CD8-positive, alpha-beta memory T cell (primary cell): Measurements from ENCODE around the gene ACTR3. TPM values are rescaled to one million over a fixed set of nuclear protein-coding genes. Genes with fewer than 3 reads are reported as not detected.
"Not testable (repeated sequence)": the region's sequence is repeated elsewhere in the genome, so short reads cannot be mapped to it uniquely, and the experiment has no call there.

Source experiments
- CTCF ChIA-PET: fragments of 350-600 bp; sonication (Branson Sonifier 250); formaldehyde crosslinking; loops from one replicate; lab custom pipeline; 2021; ENCODE audit warnings: antibody characterized with exemption; lab: Charles Lee
- POLR2A ChIA-PET: fragments of 350-600 bp; sonication (Branson Sonifier 250); formaldehyde crosslinking; loops from one replicate; lab custom pipeline; 2021; ENCODE audit warnings: antibody characterized with exemption; lab: Charles Lee
- DNase-seq, 5 donors: peaks; one replicate each; pipeline versions ENCODE4 v3.0.0 to v3.0.0-alpha.2; 2020 to 2022; ENCODE audit warnings: mixed read lengths in 1 of 5
- H3K27ac ChIP-seq: one replicate; pipeline ENCODE4 v1.7.0; 2013; ENCODE audit warnings: low read depth, mild to moderate bottlenecking, low read length, moderate library complexity
- H3K27me3 ChIP-seq: 2 replicates; pipeline ENCODE4 v1.7.0; 2013; ENCODE audit warnings: low read length, mild to moderate bottlenecking; ENCODE audit not compliant: insufficient read depth, poor library complexity, severe bottlenecking
- H3K36me3 ChIP-seq: 2 replicates; pipeline ENCODE4 v1.7.0; 2013; ENCODE audit warnings: mild to moderate bottlenecking, low read length, moderate library complexity; ENCODE audit not compliant: insufficient read depth
- H3K4me1 ChIP-seq: 2 replicates; pipeline ENCODE4 v1.7.0; 2013; ENCODE audit warnings: mild to moderate bottlenecking, low read length, moderate library complexity; ENCODE audit not compliant: insufficient read depth
- H3K4me3 ChIP-seq: 2 replicates; pipeline ENCODE4 v1.7.0; 2013; ENCODE audit warnings: mild to moderate bottlenecking, low read length
- H3K9me3 ChIP-seq: 2 replicates; pipeline ENCODE4 v1.7.0; 2013; ENCODE audit warnings: mild to moderate bottlenecking, low read length
- H3K27ac Mint-ChIP-seq, 8 donors: one replicate each; pipeline ENCODE4 v1.8.0; 2020 to 2021; ENCODE audit warnings: mixed read lengths in 8 of 8, mild to moderate bottlenecking in 6 of 8, inconsistent platforms in 3 of 8, moderate library complexity in 3 of 8
- H3K27me3 Mint-ChIP-seq, 2 donors: one replicate each; pipeline ENCODE4 v1.8.0; 2020 to 2021; ENCODE audit warnings: mixed read lengths in 2 of 2, mild to moderate bottlenecking in 1 of 2, moderate library complexity in 1 of 2
- H3K36me3 Mint-ChIP-seq, 3 donors: one replicate each; pipeline ENCODE4 v1.8.0; 2020 to 2021; ENCODE audit warnings: mixed read lengths in 3 of 3, inconsistent platforms in 1 of 3, mild to moderate bottlenecking in 1 of 3
- H3K4me1 Mint-ChIP-seq, 3 donors: one replicate each; pipeline ENCODE4 v1.8.0; 2020 to 2021; ENCODE audit warnings: mixed read lengths in 3 of 3, inconsistent platforms in 1 of 3, mild to moderate bottlenecking in 1 of 3
- H3K4me3 Mint-ChIP-seq, 7 donors: one replicate each; pipeline ENCODE4 v1.8.0; 2020 to 2021; ENCODE audit warnings: mixed read lengths in 7 of 7, mild to moderate bottlenecking in 6 of 7, moderate library complexity in 4 of 7, inconsistent platforms in 2 of 7
- H3K9me3 Mint-ChIP-seq, 5 donors: one replicate each; pipeline ENCODE4 v1.8.0; 2020 to 2022; ENCODE audit warnings: mixed read lengths in 5 of 5, mild to moderate bottlenecking in 3 of 5, moderate library complexity in 2 of 5, inconsistent platforms in 1 of 5
- polyA plus RNA-seq: library from polyadenylated mRNA; unstranded; fragments of 300-500 nt; fragmentation: Illumina TruSeq; gene quantifications from one replicate; pipeline ENCODE4 v1.2.3, GENCODE V29; 2021
- total RNA-seq, 2 experiments: library from RNA; stranded (reverse); gene quantifications; one replicate each; pipeline ENCODE4 v1.2.3, GENCODE V29; 2021

ACTR3 gene
- total RNA-seq (100 to 1,000 TPM; 512 to 532 TPM), polyA plus RNA-seq (478 TPM)

DNA sequence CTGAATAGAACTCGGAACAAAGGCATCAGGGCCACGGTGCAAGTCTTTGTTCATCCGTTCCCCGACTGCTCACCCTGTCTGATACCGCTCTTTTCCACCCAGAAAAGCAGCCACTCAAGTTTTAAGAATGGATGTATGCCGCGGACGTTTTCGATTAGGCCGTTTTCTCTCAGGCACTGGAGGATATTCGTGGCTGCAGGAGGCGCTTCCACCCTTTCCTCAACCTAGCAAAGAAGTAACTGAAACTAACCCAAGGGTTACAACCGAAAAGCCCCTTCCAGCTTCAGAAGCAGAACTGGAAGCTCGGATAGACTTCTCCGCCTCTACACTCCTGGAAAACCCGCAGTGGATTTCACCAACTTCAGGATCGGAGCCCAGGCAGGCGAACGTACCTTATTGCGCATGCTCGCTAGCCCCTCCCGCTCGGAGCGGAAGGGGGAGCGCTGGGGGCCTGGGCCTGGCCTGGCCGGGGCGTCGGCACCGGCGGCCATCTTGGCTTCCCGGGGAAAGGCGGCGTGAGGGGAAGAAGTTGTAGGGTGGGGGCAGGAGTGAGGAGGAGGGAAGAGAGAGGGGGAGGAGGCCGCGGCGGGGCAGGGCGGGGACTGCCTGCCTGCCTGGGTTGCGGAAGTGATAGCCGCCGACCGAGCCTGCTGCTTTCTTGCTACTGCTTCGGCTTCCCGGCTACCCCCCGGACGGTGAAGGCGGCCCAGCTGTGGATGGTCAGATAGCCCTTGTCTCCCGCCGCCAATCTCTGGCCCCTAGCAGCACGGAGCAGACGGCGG is at the start of gene ACTR3:
TSS of gene ACTR3 (plus strand) at position 619 of the 782 bp plus-strand sequence. CDS start 191 bp downstream, outside the sequence.
- Histone ChIP-seq H3K27ac (peak within 1 kb of the TSS; percentile 89), H3K27me3 (no peaks in the 10 kb centered on the region), H3K9me3 (no peaks in the 10 kb centered on the region), H3K36me3 (no peaks in the 10 kb centered on the region), H3K4me3 (peak within 1 kb of the TSS; percentile 90), H3K4me1 (peaks cover 64% of the 10 kb centered on the region)
- POLR2A ChIA-PET = interaction anchor here (0.6 to 1.6 kb wide), 3 partner anchors 18 to 133 kb away, joined by 4 to 6 read pairs (median 4); partner anchors contain the start of gene SLC35F5
- CTCF ChIA-PET = interaction anchor here (0.7 to 1.3 kb wide), 3 partner anchors 13 to 120 kb away, joined by 3 to 4 read pairs (median 3); no protein-coding TSS in a partner anchor
- Mint-ChIP-seq H3K36me3 (peaks cover 0 to 29% (median 11%) of the 10 kb centered on the region in 3 donors), H3K9me3 (no peaks in the 10 kb centered on the region), H3K4me3 (peak within 1 kb of the TSS; percentile 91 to 100 (median 98)), H3K27ac (peak within 1 kb of the TSS; percentile 94 to 100 (median 98)), H3K27me3 (no peaks in the 10 kb centered on the region), H3K4me1 (peaks cover 73 to 85% (median 83%) of the 10 kb centered on the region in 3 donors)
- peak; percentile 97 to 99 (median 99) for DNase-seq

GRCh38 chr2:113840518-113840917 is 49.4 kb upstream of the ACTR3 start:
- H3K4me1 ChIP-seq = no peaks in the 10 kb centered on the region
- H3K27me3 ChIP-seq = no peaks in the 10 kb centered on the region
- POLR2A ChIA-PET = no interaction called here
- no peaks in the 10 kb centered on the region for H3K9me3 ChIP-seq
- Mint-ChIP-seq H3K27ac (no peak overlapping the region), H3K4me1 (no peaks in the 10 kb centered on the region), H3K9me3 (peaks cover 0 to 2% (median 0%) of the 10 kb centered on the region in 5 donors), H3K36me3 (peaks cover 15 to 19% (median 16%) of the 10 kb centered on the region in 3 donors), H3K27me3 (no peaks in the 10 kb centered on the region), H3K4me3 (no peak overlapping the region)
- no peak overlapping the region for H3K27ac ChIP-seq
- no peaks in the 10 kb centered on the region for H3K36me3 ChIP-seq
- no peak for DNase-seq
- CTCF ChIA-PET = no interaction called here
- no peak overlapping the region for H3K4me3 ChIP-seq

DNA sequence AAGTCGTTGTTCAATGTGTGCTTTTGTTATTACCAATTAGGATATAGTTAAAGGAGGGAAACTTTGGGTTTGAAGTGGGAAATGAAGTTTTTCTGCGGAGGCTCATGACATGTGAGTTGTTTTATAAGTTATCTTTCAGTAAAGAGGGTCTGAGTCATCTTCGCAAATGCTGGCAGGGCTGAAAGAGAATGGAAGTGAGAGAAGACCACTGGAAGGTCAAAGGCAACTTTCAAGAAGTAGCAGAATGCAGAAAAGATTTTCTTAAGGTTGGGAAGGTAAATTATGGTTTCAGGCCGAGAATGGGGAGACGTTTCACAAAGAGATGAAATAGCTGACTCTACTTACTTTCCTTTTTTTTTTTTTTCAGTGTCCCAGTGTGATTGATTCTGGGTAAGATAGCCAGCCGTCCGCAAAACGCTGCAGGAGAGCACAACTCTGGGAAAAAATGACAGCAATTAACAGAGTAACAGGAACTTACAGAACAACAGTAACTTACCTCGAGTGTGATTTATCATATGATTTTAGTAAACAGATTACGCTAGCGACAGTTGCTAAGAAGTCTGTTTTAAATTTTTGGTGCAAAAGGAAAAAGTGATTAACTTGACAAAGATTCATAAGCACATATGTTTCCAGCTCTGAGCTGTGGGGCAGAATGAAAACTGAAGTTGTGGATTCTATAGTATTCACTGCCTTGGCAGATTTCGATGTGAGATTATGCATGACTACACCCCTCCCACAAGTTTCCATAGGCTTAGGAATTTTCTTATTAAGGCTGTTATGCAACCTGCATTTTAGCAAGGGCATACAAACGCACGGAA is 46.8 kb upstream of the ACTR3 start:
- no peak overlapping the region for H3K4me3 ChIP-seq
- no peak overlapping the region for H3K27ac ChIP-seq
- Mint-ChIP-seq H3K4me1 (no peaks in the 10 kb centered on the region), H3K36me3 (peaks cover 19 to 36% (median 23%) of the 10 kb centered on the region in 3 donors), H3K9me3 (peaks cover 0 to 6% (median 2%) of the 10 kb centered on the region in 5 donors), H3K27ac (peak overlapping the region in 1 of 8 donors; percentile 28), H3K4me3 (no peak overlapping the region), H3K27me3 (no peaks in the 10 kb centered on the region)
- CTCF ChIA-PET = no interaction called here
- POLR2A ChIA-PET = no interaction called here
- no peaks in the 10 kb centered on the region for H3K27me3 ChIP-seq
- H3K36me3 ChIP-seq = no peaks in the 10 kb centered on the region
- DNase-seq = no peak
- no peaks in the 10 kb centered on the region for H3K9me3 ChIP-seq
- H3K4me1 ChIP-seq = no peaks in the 10 kb centered on the region

DNA sequence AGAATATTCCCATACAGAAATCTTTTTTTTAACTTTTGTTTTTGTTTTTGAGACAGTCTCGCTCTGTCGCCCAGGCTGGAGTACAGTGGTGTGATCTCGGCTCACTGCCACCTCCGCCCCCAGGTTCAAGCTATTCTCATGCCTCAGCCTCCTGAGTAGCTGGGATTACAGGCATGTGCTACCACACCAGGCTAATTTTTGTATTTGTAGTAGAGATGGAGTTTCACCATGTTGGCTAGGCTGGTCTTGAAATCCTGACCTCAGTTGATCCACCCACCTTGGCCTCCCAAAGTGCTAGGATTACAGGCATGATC is 46.2 kb upstream of the ACTR3 start:
- peak overlapping the region in 1 of 8 donors; percentile 29 for H3K27ac Mint-ChIP-seq
- POLR2A ChIA-PET, H3K4me1 ChIP-seq, H3K27me3 ChIP-seq, H3K27me3 Mint-ChIP-seq, H3K36me3 ChIP-seq, H3K4me3 ChIP-seq, H3K4me3 Mint-ChIP-seq, DNase-seq, H3K9me3 Mint-ChIP-seq, CTCF ChIA-PET, H3K4me1 Mint-ChIP-seq, H3K27ac ChIP-seq, H3K9me3 ChIP-seq: not testable (repeated sequence)
- peaks cover 19 to 36% (median 23%) of the 10 kb centered on the region in 3 donors for H3K36me3 Mint-ChIP-seq

DNA sequence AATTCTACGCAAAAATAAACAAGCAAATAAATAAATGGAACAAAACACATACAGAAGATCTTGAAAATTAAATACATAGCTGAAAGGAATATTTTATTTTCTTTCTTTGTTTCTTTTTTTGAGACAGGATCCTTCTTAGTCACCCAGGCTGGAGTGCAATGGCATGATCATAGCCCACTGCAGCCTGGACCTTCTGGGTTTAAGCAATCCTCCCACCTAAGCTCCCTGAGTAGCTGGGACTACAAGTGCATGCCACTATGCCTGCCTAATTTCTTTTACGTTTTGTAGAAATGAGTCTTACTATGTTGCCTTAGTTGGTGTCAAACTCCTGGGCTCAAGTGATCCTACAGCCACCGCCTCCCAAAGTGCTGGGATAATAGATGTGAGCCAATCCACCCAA is 44.6 kb upstream of the ACTR3 start:
- H3K4me3 ChIP-seq = no peak overlapping the region
- Mint-ChIP-seq H3K27ac (no peak overlapping the region), H3K36me3 (peaks cover 19 to 36% (median 23%) of the 10 kb centered on the region in 3 donors), H3K9me3 (peaks cover 0 to 6% (median 2%) of the 10 kb centered on the region in 5 donors), H3K4me3 (no peak overlapping the region), H3K4me1 (no peaks in the 10 kb centered on the region), H3K27me3 (no peaks in the 10 kb centered on the region)
- ChIA-PET POLR2A (no interaction called here), CTCF (no interaction called here)
- no peaks in the 10 kb centered on the region for H3K36me3 ChIP-seq
- H3K4me1 ChIP-seq = no peaks in the 10 kb centered on the region
- H3K27me3 ChIP-seq = no peaks in the 10 kb centered on the region
- DNase-seq = no peak
- H3K9me3 ChIP-seq = no peaks in the 10 kb centered on the region
- no peak overlapping the region for H3K27ac ChIP-seq

- H3K27me3 ChIP-seq, H3K27ac ChIP-seq, POLR2A ChIA-PET, H3K27ac Mint-ChIP-seq, H3K36me3 ChIP-seq, H3K4me3 ChIP-seq, H3K9me3 ChIP-seq, H3K4me1 ChIP-seq, CTCF ChIA-PET, DNase-seq, H3K9me3 Mint-ChIP-seq, H3K4me1 Mint-ChIP-seq, H3K27me3 Mint-ChIP-seq, H3K4me3 Mint-ChIP-seq: not testable (repeated sequence)
- peaks cover 15 to 36% (median 19%) of the 10 kb centered on the region in 3 donors for H3K36me3 Mint-ChIP-seq
Measured at GRCh38 chr2:113845796-113846195, 44.1 kb upstream of the ACTR3 start.

DNA sequence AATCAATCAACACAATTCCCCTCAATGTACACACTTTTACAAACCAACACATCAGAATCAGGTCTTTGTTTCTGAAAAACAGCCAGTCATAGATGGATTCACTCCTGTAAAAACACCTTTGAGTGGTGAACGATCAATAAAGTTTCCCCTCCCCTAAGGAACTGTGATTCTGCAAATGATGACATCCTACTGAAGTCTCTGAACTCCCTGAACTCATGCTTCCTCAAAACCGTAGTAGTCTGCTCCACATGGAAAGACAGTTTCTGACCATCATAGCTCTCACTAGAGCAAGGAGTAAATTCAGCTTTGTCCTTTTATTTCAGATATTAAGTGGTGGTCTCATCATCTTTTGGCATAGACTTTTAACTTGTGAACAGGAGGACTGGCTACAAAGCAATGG is 43.5 kb upstream of the ACTR3 start:
- DNase-seq = no peak
- H3K27me3 Mint-ChIP-seq = no peaks in the 10 kb centered on the region
- CTCF ChIA-PET = no interaction called here
- no peak overlapping the region for H3K4me3 ChIP-seq
- no peak overlapping the region for H3K27ac Mint-ChIP-seq
- no peaks in the 10 kb centered on the region for H3K27me3 ChIP-seq
- no peaks in the 10 kb centered on the region for H3K36me3 ChIP-seq
- POLR2A ChIA-PET = no interaction called here
- H3K9me3 Mint-ChIP-seq = peaks cover 0 to 6% (median 2%) of the 10 kb centered on the region in 5 donors
- H3K4me1 Mint-ChIP-seq = no peaks in the 10 kb centered on the region
- H3K9me3 ChIP-seq = no peaks in the 10 kb centered on the region
- no peak overlapping the region for H3K4me3 Mint-ChIP-seq
- peaks cover 15 to 36% (median 19%) of the 10 kb centered on the region in 3 donors for H3K36me3 Mint-ChIP-seq
- H3K4me1 ChIP-seq = no peaks in the 10 kb centered on the region
- H3K27ac ChIP-seq = no peak overlapping the region

GRCh38 chr2:113847144-113847543 is 42.7 kb upstream of the ACTR3 start:
- no peaks in the 10 kb centered on the region for H3K36me3 ChIP-seq
- Mint-ChIP-seq H3K4me3 (no peak overlapping the region), H3K27ac (no peak overlapping the region), H3K9me3 (peaks cover 0 to 6% (median 2%) of the 10 kb centered on the region in 5 donors), H3K36me3 (peaks cover 15 to 36% (median 18%) of the 10 kb centered on the region in 3 donors), H3K4me1 (no peaks in the 10 kb centered on the region), H3K27me3 (no peaks in the 10 kb centered on the region)
- H3K4me3 ChIP-seq = no peak overlapping the region
- H3K4me1 ChIP-seq = no peaks in the 10 kb centered on the region
- no peaks in the 10 kb centered on the region for H3K27me3 ChIP-seq
- H3K9me3 ChIP-seq = no peaks in the 10 kb centered on the region
- no peak overlapping the region for H3K27ac ChIP-seq
- DNase-seq = no peak
- POLR2A ChIA-PET = no interaction called here
- CTCF ChIA-PET = no interaction called here
